ENCODE measurements around the gene ORC5. TPM values are rescaled to one million over a fixed set of nuclear protein-coding genes. Genes with fewer than 3 reads are reported as not detected.

The ORC5 gene
- total and polyA plus RNA-seq, 7 donors, result 6.1 to 14.3 (median 9.2) TPM

- no peak for TF ChIP-seq CTCF (IDR thresholded peaks at IDR 0.05)
- no peak overlapping the region for H3K27ac ChIP-seq
- H3K36me3 ChIP-seq (ENCODE audit: insufficient read depth in 1 of 2, low read depth in 1 of 2), result no peaks in the 10 kb centered on the region
- intact Hi-C loops (cut with DNase I), result no loop called here
- H3K27me3 ChIP-seq (ENCODE audit: insufficient read depth in 3 of 3, low read length in 2 of 3), result peaks cover 0 to 3% (median 0%) of the 10 kb centered on the region in 3 donors
- 46 to 56% (median 49%) methylated on average over 4 of the region's 4 CpGs for WGBS, 3 donors
- DNase-seq (no peak), ATAC-seq (no peak)
- no peaks in the 10 kb centered on the region for H3K4me1 ChIP-seq
- H3K9me3 ChIP-seq, result no peaks in the 10 kb centered on the region
- H3K4me3 ChIP-seq, result no peak overlapping the region
Observed at GRCh38 chr7:104091242-104091641, 116.6 kb downstream of the ORC5 start.

- intact Hi-C loops (cut with DNase I), result no loop called here
- no peaks in the 10 kb centered on the region for H3K9me3 ChIP-seq
- H3K27ac ChIP-seq, result no peak overlapping the region
- TF ChIP-seq CTCF (IDR thresholded peaks at IDR 0.05), result no peak
- no peak overlapping the region for H3K4me3 ChIP-seq
- DNase-seq (no peak), ATAC-seq (no peak)
- no peaks in the 10 kb centered on the region for H3K36me3 ChIP-seq (ENCODE audit: insufficient read depth in 1 of 2, low read depth in 1 of 2)
- H3K27me3 ChIP-seq (ENCODE audit: insufficient read depth in 3 of 3, low read length in 2 of 3), result peaks cover 0 to 3% (median 0%) of the 10 kb centered on the region in 3 donors
- WGBS, 3 donors, result 55 to 63% (median 62%) methylated on average over 3 of the region's 3 CpGs
- H3K4me1 ChIP-seq, result no peaks in the 10 kb centered on the region
Observed at GRCh38 chr7:104089612-104090011, 118.2 kb downstream of the ORC5 start.

GRCh38 chr7:104089061-104089460 is 118.8 kb downstream of the ORC5 start:
- Histone ChIP-seq H3K4me1 (no peaks in the 10 kb centered on the region), H3K4me3 (no peak overlapping the region), H3K27me3 (ENCODE audit: insufficient read depth in 3 of 3, low read length in 2 of 3) (peaks cover 0 to 3% (median 0%) of the 10 kb centered on the region in 3 donors), H3K27ac (no peak overlapping the region), H3K9me3 (no peaks in the 10 kb centered on the region), H3K36me3 (ENCODE audit: insufficient read depth in 1 of 2, low read depth in 1 of 2) (no peaks in the 10 kb centered on the region)
- intact Hi-C loops (cut with DNase I), result no loop called here
- DNase-seq, result no peak
- no peak for ATAC-seq
- 72 to 83% (median 80%) methylated on average over 1 of the region's 1 CpG for WGBS, 3 donors
- TF ChIP-seq CTCF (IDR thresholded peaks at IDR 0.05), result no peak

Other genes with a start within 250 kb of the ORC5 start
- gene RELN, start 218.4 kb downstream of the ORC5 start, total RNA-seq, result under 1 TPM; 0.14 to 0.43 (median 0.26) TPM
- gene RELN, start 218.4 kb downstream of the ORC5 start, polyA plus RNA-seq, result under 1 TPM; 0.10 to 0.44 (median 0.39) TPM
- not detected for gene LHFPL3, start 120.6 kb upstream of the ORC5 start, total RNA-seq
- gene LHFPL3, start 120.6 kb upstream of the ORC5 start, polyA plus RNA-seq, result not detected

Data from psoas muscle (tissue), 8 donors.